GM12864 (cell line): Measurements from ENCODE around the gene FAM210B.

Source experiments
- DNase-seq: peaks from one replicate; pipeline ENCODE4 v3.0.0-alpha.2; 2011; ENCODE audit warnings: low read depth
- H3K4me3 ChIP-seq: 2 replicates; pipeline ENCODE4 v1.5.1; 2011; ENCODE audit warnings: mild to moderate bottlenecking, low read depth, low read length, control low read depth
- TF ChIP-seq, protein P1 (sequence below): IDR thresholded peaks from 2 replicates; pipeline ENCODE4 v1.5.1; 2011; ENCODE audit warnings: low read depth, mild to moderate bottlenecking, moderate library complexity, low read length, control low read depth, inconsistent platforms; ENCODE audit errors: missing control alignments

FAM210B gene

DNA sequence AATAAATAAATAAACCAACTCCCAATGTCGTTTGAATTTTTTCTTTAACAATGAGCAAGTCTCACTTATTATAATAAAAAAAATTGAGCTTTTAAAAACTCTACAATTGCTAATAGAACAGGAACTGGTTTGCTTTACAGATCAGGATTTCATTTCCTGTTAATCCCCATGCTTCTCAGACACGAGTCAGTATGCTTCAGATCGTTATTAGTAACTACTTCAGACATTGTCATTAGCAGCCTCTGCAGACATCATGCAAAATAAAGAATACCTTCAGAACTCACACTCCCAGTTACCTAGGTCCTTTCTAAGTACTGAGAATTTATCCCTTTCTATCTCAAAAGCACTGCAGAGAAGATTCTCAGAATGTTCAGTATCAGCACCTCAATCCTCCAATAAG is 10.0 kb upstream of the FAM210B start:
- TF ChIP-seq, protein P1, sequence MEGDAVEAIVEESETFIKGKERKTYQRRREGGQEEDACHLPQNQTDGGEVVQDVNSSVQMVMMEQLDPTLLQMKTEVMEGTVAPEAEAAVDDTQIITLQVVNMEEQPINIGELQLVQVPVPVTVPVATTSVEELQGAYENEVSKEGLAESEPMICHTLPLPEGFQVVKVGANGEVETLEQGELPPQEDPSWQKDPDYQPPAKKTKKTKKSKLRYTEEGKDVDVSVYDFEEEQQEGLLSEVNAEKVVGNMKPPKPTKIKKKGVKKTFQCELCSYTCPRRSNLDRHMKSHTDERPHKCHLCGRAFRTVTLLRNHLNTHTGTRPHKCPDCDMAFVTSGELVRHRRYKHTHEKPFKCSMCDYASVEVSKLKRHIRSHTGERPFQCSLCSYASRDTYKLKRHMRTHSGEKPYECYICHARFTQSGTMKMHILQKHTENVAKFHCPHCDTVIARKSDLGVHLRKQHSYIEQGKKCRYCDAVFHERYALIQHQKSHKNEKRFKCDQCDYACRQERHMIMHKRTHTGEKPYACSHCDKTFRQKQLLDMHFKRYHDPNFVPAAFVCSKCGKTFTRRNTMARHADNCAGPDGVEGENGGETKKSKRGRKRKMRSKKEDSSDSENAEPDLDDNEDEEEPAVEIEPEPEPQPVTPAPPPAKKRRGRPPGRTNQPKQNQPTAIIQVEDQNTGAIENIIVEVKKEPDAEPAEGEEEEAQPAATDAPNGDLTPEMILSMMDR, result no peak
- H3K4me3 ChIP-seq, result no peak overlapping the region

DNA sequence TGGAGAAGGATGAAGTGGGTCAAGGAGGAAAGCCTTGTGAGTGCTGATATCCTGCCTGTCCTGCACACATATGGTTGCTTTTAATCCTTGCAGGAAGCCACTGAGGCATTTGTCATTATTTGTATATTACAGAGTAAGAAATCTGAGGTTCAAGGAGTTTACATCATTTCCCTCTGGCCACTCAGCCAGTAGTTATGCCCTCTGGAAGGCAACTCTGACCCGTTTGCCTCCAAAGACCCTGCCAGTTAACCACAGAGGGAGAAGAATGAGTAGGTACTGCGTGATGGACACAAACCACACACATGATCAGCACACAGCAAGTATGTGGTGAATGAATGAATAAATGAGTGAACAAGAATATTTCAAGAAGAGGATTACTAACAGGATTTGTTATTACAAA is 7.9 kb upstream of the FAM210B start:
- H3K4me3 ChIP-seq, result no peak overlapping the region
- TF ChIP-seq, protein P1, result no peak
- no peak for DNase-seq

More for the DNA sequence above, 10.0 kb upstream of the FAM210B start:
- DNase-seq, result no peak

DNA sequence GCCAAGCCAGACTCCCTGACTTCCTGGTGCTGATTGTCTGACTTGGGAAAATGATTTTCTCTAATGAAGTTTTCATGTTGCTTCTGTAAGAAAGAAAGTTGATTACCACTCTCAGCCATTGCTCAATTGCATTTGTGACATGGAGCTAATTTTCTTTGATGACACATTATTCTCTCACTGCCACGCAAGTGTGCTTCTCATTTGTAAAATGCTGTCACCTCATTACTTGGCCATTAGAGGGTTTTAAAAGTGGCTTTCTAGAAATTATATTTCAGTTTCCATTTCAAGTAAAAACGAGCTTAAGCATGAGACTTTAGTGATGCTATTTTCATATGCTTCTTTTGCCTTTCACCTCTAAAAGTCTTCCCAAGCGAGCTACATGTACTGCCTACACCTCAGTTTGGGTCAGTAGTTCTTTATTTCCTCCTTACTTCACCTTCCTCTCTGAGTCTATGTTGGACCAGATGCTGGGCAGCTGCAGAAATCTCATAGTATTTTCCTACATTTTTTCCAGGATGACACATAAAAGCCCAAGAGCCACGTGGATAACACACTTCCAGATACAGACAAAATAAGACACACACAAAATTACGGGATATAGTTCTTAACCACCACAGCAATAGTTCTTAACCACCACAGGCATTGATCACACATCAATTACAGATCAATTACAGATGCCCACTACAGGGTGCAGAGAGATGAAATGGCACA is 6.3 kb upstream of the FAM210B start:
- no peak overlapping the region for H3K4me3 ChIP-seq
- TF ChIP-seq, protein P1, result no peak
- DNase-seq, result no peak

DNA sequence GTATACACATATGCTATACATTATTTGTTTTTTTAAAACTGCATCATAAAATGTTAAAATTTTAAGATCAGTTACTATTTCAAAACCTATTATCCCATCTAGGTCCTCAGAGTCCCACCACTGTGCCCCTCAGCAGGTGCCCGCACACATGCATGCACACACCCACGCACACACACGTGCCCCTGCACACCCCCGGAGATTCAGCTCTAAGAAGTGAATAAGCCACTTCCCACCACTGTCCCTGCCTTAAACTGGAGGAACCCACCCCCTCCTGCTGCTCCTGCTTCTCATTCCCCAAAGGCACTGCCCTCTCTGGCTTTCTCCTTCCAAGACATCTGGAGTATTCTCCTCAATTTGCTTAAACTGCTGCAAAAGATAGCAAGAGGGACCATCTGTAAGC is 5.4 kb upstream of the FAM210B start:
- TF ChIP-seq, protein P1, result no peak
- no peak for DNase-seq
- H3K4me3 ChIP-seq, result no peak overlapping the region

DNA sequence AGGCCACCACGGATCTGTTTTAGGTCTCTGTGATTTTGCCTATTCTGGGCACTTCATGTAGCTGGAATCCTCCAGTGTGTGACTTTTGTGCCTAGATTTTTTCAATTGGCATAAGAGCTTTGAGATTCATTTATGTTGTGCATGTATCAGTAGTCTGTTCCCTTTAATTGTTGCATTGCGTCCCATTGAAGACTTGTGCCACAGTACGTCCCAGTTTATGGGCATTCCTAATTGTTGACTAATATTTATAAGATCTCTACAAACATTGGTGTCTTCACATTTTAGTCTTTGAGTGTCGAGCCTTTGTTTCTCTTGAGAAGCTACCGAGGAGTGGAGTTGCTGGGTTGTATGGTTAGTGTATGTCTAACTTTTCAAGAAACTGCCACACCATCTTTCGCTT is 704 bp upstream of the FAM210B start:
- TF ChIP-seq, protein P1, result no peak
- H3K4me3 ChIP-seq, result no peak overlapping the region
- DNase-seq, result no peak

DNA sequence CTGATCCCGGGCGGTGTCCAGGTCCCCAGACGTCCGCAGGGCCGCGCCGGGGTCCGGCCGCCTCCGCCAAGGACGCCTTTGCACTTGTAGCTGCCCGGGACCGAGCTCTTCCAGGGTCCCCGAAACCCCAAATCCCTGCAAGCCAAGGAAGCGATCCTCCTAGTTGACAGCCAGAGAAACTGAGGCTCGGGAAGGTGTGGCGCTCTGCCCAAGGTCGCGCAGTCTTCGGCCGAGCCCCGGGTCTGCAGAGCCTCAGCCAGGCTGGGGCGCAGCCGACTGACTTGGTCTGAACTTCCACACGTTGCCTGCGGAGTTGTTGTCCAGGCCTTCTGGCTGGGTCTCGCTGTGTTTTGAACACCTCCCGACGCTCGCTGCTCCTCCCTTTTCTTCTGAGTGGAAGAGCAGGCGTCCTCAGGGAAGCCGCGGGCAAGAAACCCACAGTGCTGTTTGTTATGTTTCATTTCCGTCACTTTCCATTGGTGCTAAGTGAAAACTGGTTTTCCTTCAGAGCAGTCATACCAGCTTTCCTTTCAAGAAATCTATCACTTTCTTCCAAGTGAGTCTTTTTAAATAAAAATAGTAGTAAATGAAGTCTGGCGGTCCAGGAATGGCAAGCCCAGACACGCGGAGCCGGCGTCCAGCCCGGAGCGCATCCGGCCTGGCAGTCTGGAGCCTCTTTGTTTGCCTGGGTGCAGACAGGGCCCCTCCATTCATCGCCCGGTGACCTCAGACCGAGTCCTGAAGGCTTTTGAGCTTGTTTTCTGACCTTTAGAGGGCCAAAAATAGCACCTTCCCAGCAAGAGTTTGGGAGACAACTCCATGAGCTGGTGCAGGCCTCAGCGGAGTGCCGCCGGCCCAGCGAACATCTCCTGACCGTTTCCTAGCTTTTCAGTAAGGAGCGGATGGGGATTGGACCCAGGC is 698 bp downstream of the FAM210B start:
- no peak for DNase-seq
- H3K4me3 ChIP-seq, result peak overlapping the region; percentile 74
- TF ChIP-seq, protein P1, result no peak
